GM18858 (cell line): Measurements from ENCODE around the gene RBMS3.
"Not testable (repeated sequence)": the region's sequence is repeated elsewhere in the genome, so short reads cannot be mapped to it uniquely, and the experiment has no call there.

Experiments used
- ATAC-seq: cut with Tn5 transposase; IDR thresholded peaks from one replicate; pipeline ENCODE4 v1.9.1; 2021; ENCODE audit not compliant: unreplicated experiment

The RBMS3 gene

DNA sequence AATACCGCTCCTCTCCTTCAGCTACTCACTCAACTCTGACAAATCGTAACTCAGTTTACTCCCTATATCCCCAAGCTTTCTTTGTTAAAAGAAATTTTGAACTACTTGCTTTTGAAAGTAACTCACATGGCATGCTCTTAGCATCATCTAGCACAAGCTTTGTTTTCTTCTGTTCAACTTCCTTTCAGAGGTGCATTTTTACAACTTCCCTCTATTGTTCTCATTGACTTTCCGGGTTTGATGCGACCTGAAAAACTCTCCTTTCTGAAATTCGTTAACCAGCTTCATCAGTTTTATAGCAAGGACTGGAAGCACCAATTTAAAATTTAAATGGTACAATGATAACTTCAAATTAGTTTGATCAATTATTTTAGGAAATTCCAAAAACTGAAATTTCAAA, 696.0 kb downstream of the RBMS3 start:
- ATAC-seq, result no peak

- ATAC-seq, result no peak
Observed at GRCh38 chr3:29977360-29977759, 696.5 kb downstream of the RBMS3 start.

- ATAC-seq, result no peak
Observed at GRCh38 chr3:29978036-29978435, 697.2 kb downstream of the RBMS3 start.

DNA sequence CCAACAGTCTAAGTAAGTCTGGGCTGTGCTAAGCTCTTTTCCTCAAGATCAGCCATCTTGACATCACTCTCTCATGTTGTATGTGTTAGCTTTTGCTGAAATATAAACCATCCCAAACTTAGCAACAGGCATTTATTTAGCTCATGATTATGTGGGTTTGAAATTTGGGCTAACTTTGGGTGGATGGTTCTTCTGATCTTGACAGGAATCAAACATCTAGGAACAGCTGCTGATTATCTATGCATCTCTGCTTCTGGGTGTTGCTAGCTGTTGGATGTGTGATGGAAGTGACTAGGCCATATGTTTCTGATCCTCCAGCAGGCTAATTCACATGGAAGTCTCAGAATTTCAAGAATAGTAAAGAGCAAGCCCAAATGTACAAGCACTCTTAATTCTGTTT, 710.3 kb downstream of the RBMS3 start:
- ATAC-seq, result no peak

- ATAC-seq, result no peak
Observed at GRCh38 chr3:30002797-30003196, 721.9 kb downstream of the RBMS3 start.

DNA sequence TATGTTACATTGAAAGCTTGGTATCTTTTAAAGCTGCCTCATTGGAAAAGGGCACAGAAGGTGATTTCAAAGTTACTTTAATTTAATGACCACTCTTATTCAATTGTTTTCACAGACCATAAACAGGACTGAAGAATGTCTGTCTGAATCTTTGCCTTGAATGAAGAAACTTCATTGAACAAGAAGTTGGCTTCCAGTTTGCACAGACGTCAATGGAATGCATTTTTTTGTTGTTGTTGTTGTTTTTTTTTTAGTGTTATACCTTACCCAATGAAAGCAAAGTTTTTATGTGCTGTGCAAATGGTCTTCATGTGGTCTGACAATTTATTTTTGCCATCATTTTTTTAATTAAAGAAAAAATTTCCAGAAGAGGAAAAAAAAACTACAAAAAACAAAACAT, 722.9 kb downstream of the RBMS3 start:
- ATAC-seq, result no peak

GRCh38 chr3:30004481-30004880, 723.6 kb downstream of the RBMS3 start:
- no peak for ATAC-seq

- no peak for ATAC-seq
Observed at GRCh38 chr3:30006111-30006510, 725.2 kb downstream of the RBMS3 start.

DNA sequence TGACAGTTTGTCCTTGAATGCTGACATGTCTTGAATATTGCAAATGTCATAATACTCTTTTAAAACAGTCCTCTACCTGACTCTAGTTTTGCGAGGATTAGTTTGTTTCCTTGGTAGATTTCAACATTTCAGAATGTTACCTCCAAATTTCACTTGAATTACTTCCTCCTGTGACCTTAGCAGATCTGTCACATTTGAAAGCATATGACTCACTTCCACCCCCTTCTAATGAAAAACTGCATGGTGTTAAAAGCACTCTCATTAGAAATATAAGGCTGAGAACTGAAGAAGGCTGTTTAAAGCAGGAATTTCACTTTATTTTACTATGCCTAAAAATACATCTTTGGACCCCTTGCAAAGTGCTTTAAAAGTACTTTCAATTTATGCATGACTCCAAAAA, 726.8 kb downstream of the RBMS3 start:
- no peak for ATAC-seq

GRCh38 chr3:30011237-30011803, 730.4 kb downstream of the RBMS3 start:
- ATAC-seq, result no peak

- peak; percentile 44 for ATAC-seq
Observed at GRCh38 chr3:30012941-30013543, 732.2 kb downstream of the RBMS3 start.

GRCh38 chr3:30017901-30018300, 737.0 kb downstream of the RBMS3 start:
- ATAC-seq, result no peak

- ATAC-seq, result no peak
Observed at GRCh38 chr3:30020380-30020779, 739.5 kb downstream of the RBMS3 start.

GRCh38 chr3:30024466-30024865, 743.6 kb downstream of the RBMS3 start:
- ATAC-seq, result no peak

GRCh38 chr3:30026851-30027250, 746.0 kb downstream of the RBMS3 start:
- no peak for ATAC-seq

- no peak for ATAC-seq
Observed at GRCh38 chr3:30034246-30034991, 753.5 kb downstream of the RBMS3 start.

DNA sequence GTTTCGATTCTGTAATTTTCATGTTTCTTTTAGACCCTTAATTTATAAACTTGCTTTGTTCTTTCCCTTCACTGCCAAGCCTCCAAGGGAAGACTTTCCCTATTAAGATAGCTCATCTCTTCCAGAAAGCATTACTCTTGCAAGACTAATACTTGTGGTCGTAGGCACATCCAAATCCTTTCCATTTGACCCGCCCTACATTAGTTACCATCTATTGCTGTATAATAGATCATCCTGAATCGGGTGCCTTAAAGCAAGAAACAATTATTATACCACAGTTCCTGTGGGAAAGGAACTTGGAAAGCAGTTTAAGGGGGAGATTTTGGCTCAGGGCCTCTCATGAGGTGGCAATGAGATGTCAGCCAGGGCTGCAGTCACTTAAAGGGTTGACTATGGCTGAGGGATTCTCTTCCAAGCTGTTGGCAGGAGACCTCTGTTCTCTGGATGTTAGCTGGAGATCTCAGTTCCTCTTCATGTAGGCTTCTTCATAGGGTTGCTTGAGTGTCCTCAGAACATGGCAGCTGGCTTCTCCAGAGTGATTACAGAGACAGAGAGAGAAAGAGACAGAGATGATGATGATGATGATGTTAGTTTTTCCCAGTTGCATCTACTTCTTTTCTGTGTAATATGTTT, 755.2 kb downstream of the RBMS3 start:
- no peak for ATAC-seq

GRCh38 chr3:30040126-30040525, 759.3 kb downstream of the RBMS3 start:
- no peak for ATAC-seq

GRCh38 chr3:30041481-30041880, 760.6 kb downstream of the RBMS3 start:
- not testable (repeated sequence) for ATAC-seq

GRCh38 chr3:30042274-30042859, 761.5 kb downstream of the RBMS3 start:
- peak; percentile 58 for ATAC-seq

- ATAC-seq, result no peak
Observed at GRCh38 chr3:30042916-30043555, 762.2 kb downstream of the RBMS3 start.
